Measurements from ENCODE around the gene CATSPER3. TPM values are rescaled to one million over a fixed set of nuclear protein-coding genes. Genes with fewer than 3 reads are reported as not detected.

CATSPER3 gene
- total and polyA plus RNA-seq, 2 of the 8 experiments (the other 6 are each of a cell fraction or from before 2014, with no cell fraction given), result 0.62 TPM; not detected in 1

- no peak overlapping the region for H2BK5ac ChIP-seq (ENCODE audit: low read depth, low read length)
- no peak overlapping the region for H3K4me3 ChIP-seq (ENCODE audit: extremely low read depth in 1 of 4, insufficient read depth in 2 of 4, low read depth in 3 of 4, low read length in 4 of 4)
- H2AK5ac ChIP-seq (ENCODE audit: low read depth, low read length), result no peak overlapping the region
- H3K4me1 ChIP-seq (replicated peaks in 1 of 4; ENCODE audit: control insufficient read depth in 3 of 4, insufficient read depth in 4 of 4, low read length in 3 of 4), result 0 out of 7 replicates have a peak, but pooled peaks cover 0 to 2% (median 0%) of the 10 kb centered on the region in 4 experiments
- no peak overlapping the region for H3K18ac ChIP-seq (ENCODE audit: extremely low read depth, low read length)
- no peak overlapping the region for H3K56ac ChIP-seq (replicated peaks; ENCODE audit: insufficient read length, low read depth, low read length)
- TF ChIP-seq RNF2 (IDR thresholded peaks at IDR 0.05; ENCODE audit: borderline replicate concordance, low read depth, low read length, missing control alignments, poor library complexity, severe bottlenecking) (no peak), GABPA (IDR thresholded peaks at IDR 0.05; ENCODE audit: borderline replicate concordance, insufficient read depth, low read length) (no peak), POU5F1 (IDR thresholded peaks at IDR 0.05; ENCODE audit: low read depth, low read length) (no peak), RBBP5 (IDR thresholded peaks at IDR 0.05; ENCODE audit: borderline replicate concordance, low read depth, low read length) (no peak), SP1 (IDR thresholded peaks at IDR 0.05; ENCODE audit: low read depth, low read length) (no peak), CHD2 (IDR thresholded peaks at IDR 0.05; ENCODE audit: low read length) (no peak), RXRA (IDR thresholded peaks at IDR 0.05; ENCODE audit: insufficient read depth, low read depth, low read length) (no peak), E2F6 (IDR thresholded peaks at IDR 0.05) (no peak), TBP (IDR thresholded peaks at IDR 0.05; ENCODE audit: low read depth, low read length) (no peak), JUN (IDR thresholded peaks at IDR 0.05; ENCODE audit: low read depth, low read length) (no peak), BCL11A (IDR thresholded peaks at IDR 0.05; ENCODE audit: low read depth in 2 of 2, low read length in 2 of 2) (no peak)
- no peak overlapping the region for H4K8ac ChIP-seq (ENCODE audit: extremely low read depth, insufficient read depth, low read length)
- H2BK12ac ChIP-seq (ENCODE audit: low read depth, low read length), result no peak overlapping the region
- no peak overlapping the region for H2AFZ ChIP-seq (ENCODE audit: low read length)
- H3K23ac ChIP-seq (ENCODE audit: insufficient read length), result no peak overlapping the region
- H4K20me1 ChIP-seq (replicated peaks in 1 of 2; ENCODE audit: control insufficient read depth in 1 of 2, insufficient read depth in 2 of 2, low read length in 2 of 2), result no peaks in the 10 kb centered on the region
- H3K4me2 ChIP-seq (ENCODE audit: insufficient read depth in 1 of 2, low read depth in 2 of 2, low read length in 2 of 2), result no peak overlapping the region
- no peaks in the 10 kb centered on the region for H3K9me3 ChIP-seq (ENCODE audit: insufficient read depth in 2 of 2, low read depth in 1 of 2, low read length in 1 of 2)
- H2BK120ac ChIP-seq (replicated peaks; ENCODE audit: low read depth, low read length), result no peak overlapping the region
- ChIA-PET CTCF (ENCODE audit: partially characterized antibody) (interaction anchor here (0.6 to 4.9 kb wide), 10 partner anchors 10 to 1703 kb away, joined by 3 to 27 read pairs (median 4); no protein-coding TSS in a partner anchor), POLR2A (ENCODE audit: partially characterized antibody) (no interaction called here)
- H2BK15ac ChIP-seq (ENCODE audit: low read length), result no peak overlapping the region
- no peaks in the 10 kb centered on the region for H3K36me3 ChIP-seq (ENCODE audit: control insufficient read depth in 2 of 4, insufficient read depth in 4 of 4, low read length in 3 of 4)
- H4K91ac ChIP-seq (replicated peaks; ENCODE audit: insufficient read length, low read length), result no peak overlapping the region
- H3K23me2 ChIP-seq (ENCODE audit: low read depth, low read length), result no peaks in the 10 kb centered on the region; the same call in 1 of the 2 replicates
- H2BK20ac ChIP-seq (ENCODE audit: low read length), result no peak overlapping the region
- H3K79me2 ChIP-seq (ENCODE audit: control insufficient read depth in 1 of 2, insufficient read depth in 2 of 2, low read length in 2 of 2), result no peaks in the 10 kb centered on the region
- DNase-seq (ENCODE audit: low read depth in 1 of 2, low spot score in 2 of 2) (no peak), FAIRE-seq (no peak)
- H3K27ac ChIP-seq (ENCODE audit: low read depth, low read length), result no peak overlapping the region
- no peak overlapping the region for H3K14ac ChIP-seq (ENCODE audit: insufficient read length)
- H3K79me1 ChIP-seq (ENCODE audit: low read depth, low read length), result no peaks in the 10 kb centered on the region
- WGBS, 2 experiments (ENCODE audit: extremely low coverage in 1 of 2, insufficient coverage in 1 of 2, insufficient read length in 1 of 2, insufficient replicate concordance in 2 of 2, low coverage in 1 of 2, low lambda C conversion rate in 2 of 2, missing lambda C conversion rate in 1 of 2), result 82% methylated on average over 3 of the region's 3 CpGs; no CpG with 5 or more reads in 1 of the 2 experiments
- H3K4ac ChIP-seq (replicated peaks; ENCODE audit: insufficient read length, low read depth, low read length), result no peak overlapping the region
- no peak overlapping the region for H3K9ac ChIP-seq (replicated peaks in 1 of 4; ENCODE audit: extremely low read depth in 1 of 4, low read depth in 3 of 4, low read length in 3 of 4)
- H4K5ac ChIP-seq (ENCODE audit: insufficient read length, low read depth, low read length), result no peak overlapping the region
- H3K27me3 ChIP-seq (replicated peaks in 1 of 4; ENCODE audit: control insufficient read depth in 3 of 4, extremely low read depth in 1 of 4, insufficient read depth in 3 of 4, low read length in 3 of 4), result peaks cover 0 to 13% (median 6%) of the 10 kb centered on the region in 4 experiments; a peak in 4 of 7 replicates
Observed at GRCh38 chr5:135060021-135060420, 92.3 kb downstream of the CATSPER3 start.
